Mesendoderm (in vitro differentiated cells): Measurements from ENCODE around the gene TBC1D8.
"Not testable (repeated sequence)": the region's sequence is repeated elsewhere in the genome, so short reads cannot be mapped to it uniquely, and the experiment has no call there.

Experiments used
- DNase-seq: peaks from one replicate; pipeline ENCODE4 v3.0.0; 2013
- H2AK5ac ChIP-seq: 2 replicates; pipeline ENCODE4 v1.6.1; 2013; ENCODE audit warnings: low read length, inconsistent platforms
- H2BK120ac ChIP-seq: 2 replicates; pipeline ENCODE4 v1.6.1; 2013; ENCODE audit warnings: low read depth, mild to moderate bottlenecking, low read length, moderate library complexity, mixed read lengths
- H2BK15ac ChIP-seq: replicated peaks from 2 replicates; pipeline ENCODE4 v1.6.1; 2013; ENCODE audit warnings: low read depth, mild to moderate bottlenecking, moderate library complexity
- H2BK5ac ChIP-seq: 2 replicates; pipeline ENCODE4 v1.6.1; 2013; ENCODE audit warnings: low read length, inconsistent platforms
- H3K18ac ChIP-seq: 2 replicates; pipeline ENCODE4 v1.6.1; 2013; ENCODE audit warnings: mild to moderate bottlenecking, low read length, mixed read lengths
- H3K23ac ChIP-seq: one replicate; pipeline ENCODE4 v1.6.1; 2013; ENCODE audit warnings: low read length
- H3K27ac ChIP-seq: 2 replicates; pipeline ENCODE4 v1.5.1; 2013; ENCODE audit warnings: low read depth, mild to moderate bottlenecking, inconsistent platforms, low read length, moderate library complexity
- H3K27me3 ChIP-seq: 2 replicates; pipeline ENCODE4 v1.6.1; 2013; ENCODE audit warnings: low read length, control low read depth, mild to moderate bottlenecking, inconsistent platforms; ENCODE audit not compliant: insufficient read depth, poor library complexity
- H3K36me3 ChIP-seq: 2 replicates; pipeline ENCODE4 v1.6.1; 2013; ENCODE audit warnings: low read length, inconsistent platforms; ENCODE audit not compliant: control insufficient read depth, insufficient read depth
- H3K4ac ChIP-seq: one replicate; pipeline ENCODE4 v1.6.1; 2013; ENCODE audit warnings: low read depth, mild to moderate bottlenecking, low read length, moderate library complexity
- H3K4me1 ChIP-seq: 2 replicates; pipeline ENCODE4 v1.6.1; 2013; ENCODE audit warnings: low read depth, low read length, inconsistent platforms; ENCODE audit not compliant: control insufficient read depth
- H3K4me2 ChIP-seq: 2 replicates; pipeline ENCODE4 v1.6.1; 2013; ENCODE audit warnings: low read length
- H3K4me3 ChIP-seq: 2 replicates; pipeline ENCODE4 v1.5.1; 2013; ENCODE audit warnings: mild to moderate bottlenecking, low read length
- H3K56ac ChIP-seq: one replicate; pipeline ENCODE4 v1.6.1; 2013; ENCODE audit warnings: low read length
- H3K79me1 ChIP-seq: 2 replicates; pipeline ENCODE4 v1.6.1; 2013; ENCODE audit warnings: low read length, inconsistent platforms
- H3K79me2 ChIP-seq: 2 replicates; pipeline ENCODE4 v1.6.1; 2013; ENCODE audit warnings: mild to moderate bottlenecking, low read length; ENCODE audit not compliant: control insufficient read depth, insufficient read depth
- H3K9ac ChIP-seq: 2 replicates; pipeline ENCODE4 v1.6.1; 2013; ENCODE audit warnings: low read length, inconsistent platforms
- H4K5ac ChIP-seq: one replicate; pipeline ENCODE4 v1.6.1; 2013; ENCODE audit warnings: low read length
- H4K8ac ChIP-seq: one replicate; pipeline ENCODE4 v1.6.1; 2013; ENCODE audit warnings: low read depth, mild to moderate bottlenecking, control low read depth, low read length, moderate library complexity
- WGBS: extraction: QIAGEN DNeasy Blood & Tissue Kit; methylation state at CpG from one replicate; pipeline ENCODE4 v1.1.7; 2013; ENCODE audit warnings: low lambda C conversion rate, missing lambda C conversion rate; ENCODE audit not compliant: insufficient coverage; ENCODE audit errors: extremely low coverage; 5-methylcytosine and 5-hydroxymethylcytosine counted together

The TBC1D8 gene

DNA sequence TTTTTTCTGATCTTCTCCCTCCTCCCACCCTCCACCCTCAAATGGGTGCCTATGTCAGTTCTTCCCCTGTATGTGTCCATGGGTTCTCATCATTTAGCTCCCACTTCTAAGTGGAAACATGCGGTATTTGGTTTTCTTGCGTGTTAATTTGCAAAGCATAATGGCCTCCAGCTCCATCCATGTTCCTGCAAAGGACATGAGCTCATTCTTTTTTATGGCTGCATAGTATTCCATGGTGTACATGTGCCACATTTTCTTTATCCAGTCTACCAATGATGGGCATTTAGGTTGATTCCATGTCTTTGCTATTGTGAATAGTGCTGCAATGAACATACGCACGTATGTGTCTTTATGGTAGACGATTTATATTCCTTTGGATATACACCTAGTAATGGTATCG, 100.3 kb downstream of the TBC1D8 start:
- WGBS, result no CpG with 5 or more reads among the region's 6 CpGs
- H3K23ac ChIP-seq, H2BK120ac ChIP-seq, H3K79me2 ChIP-seq, H3K36me3 ChIP-seq, H2AK5ac ChIP-seq, H3K27ac ChIP-seq, H2BK5ac ChIP-seq, H3K4me2 ChIP-seq, H3K9ac ChIP-seq, H2BK15ac ChIP-seq, H3K56ac ChIP-seq, H3K27me3 ChIP-seq, DNase-seq, H3K4ac ChIP-seq, H4K5ac ChIP-seq, H3K4me1 ChIP-seq, H4K8ac ChIP-seq, H3K4me3 ChIP-seq, H3K18ac ChIP-seq, H3K79me1 ChIP-seq: not testable (repeated sequence)

DNA sequence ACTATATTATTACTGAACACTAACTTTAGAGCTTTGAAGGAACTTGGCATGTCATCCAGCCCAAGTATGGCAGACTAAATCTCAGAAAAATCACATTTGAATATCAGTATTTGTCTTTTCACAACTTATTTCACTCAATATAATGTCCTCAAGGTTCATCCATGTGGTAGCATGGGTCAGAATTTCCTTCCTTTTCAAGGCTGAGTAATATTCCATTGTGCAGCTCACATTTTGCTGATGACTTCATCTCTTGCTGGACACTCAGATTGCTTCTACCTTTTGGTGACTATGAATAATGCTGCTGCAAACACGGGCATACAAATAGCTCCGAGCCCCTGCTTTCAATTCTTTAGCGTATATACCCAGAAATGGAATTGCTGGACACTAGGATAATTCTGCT, 102.4 kb downstream of the TBC1D8 start:
- Histone ChIP-seq H3K4me3 (no peak overlapping the region), H2BK5ac (no peak overlapping the region), H3K23ac (no peak overlapping the region), H2AK5ac (no peak overlapping the region), H3K36me3 (no peaks in the 10 kb centered on the region), H3K27me3 (no peaks in the 10 kb centered on the region), H3K4me2 (no peak overlapping the region), H3K4ac (no peak overlapping the region), H3K27ac (no peak overlapping the region), H3K18ac (no peak overlapping the region), H3K79me2 (no peaks in the 10 kb centered on the region), H3K56ac (no peak overlapping the region), H2BK15ac (no peak overlapping the region), H3K9ac (no peak overlapping the region), H4K5ac (no peak overlapping the region), H4K8ac (no peak overlapping the region), H2BK120ac (no peak overlapping the region), H3K79me1 (no peaks in the 10 kb centered on the region), H3K4me1 (no peaks in the 10 kb centered on the region)
- WGBS, result no CpG with 5 or more reads among the region's 3 CpGs
- DNase-seq, result no peak

- Histone ChIP-seq H2BK15ac (no peak overlapping the region), H4K8ac (no peak overlapping the region), H3K79me2 (no peaks in the 10 kb centered on the region), H3K4ac (no peak overlapping the region), H3K27me3 (no peaks in the 10 kb centered on the region), H3K4me2 (no peak overlapping the region), H3K27ac (no peak overlapping the region), H2BK5ac (no peak overlapping the region), H2BK120ac (no peak overlapping the region), H3K4me1 (no peaks in the 10 kb centered on the region), H3K4me3 (no peak overlapping the region), H3K36me3 (no peaks in the 10 kb centered on the region), H4K5ac (no peak overlapping the region), H3K56ac (no peak overlapping the region), H3K18ac (no peak overlapping the region), H3K9ac (no peak overlapping the region), H2AK5ac (no peak overlapping the region), H3K23ac (no peak overlapping the region), H3K79me1 (no peaks in the 10 kb centered on the region)
- DNase-seq, result no peak
- WGBS, result no CpG with 5 or more reads among the region's 6 CpGs
These were observed 103.4 kb downstream of the TBC1D8 start for GRCh38 chr2:101047774-101048173.

GRCh38 chr2:101047075-101047766, 104.0 kb downstream of the TBC1D8 start:
- H3K18ac ChIP-seq, result no peak overlapping the region
- no peak overlapping the region for H3K4me3 ChIP-seq
- H3K23ac ChIP-seq, result no peak overlapping the region
- no peak overlapping the region for H3K4me2 ChIP-seq
- no peaks in the 10 kb centered on the region for H3K36me3 ChIP-seq
- no peak overlapping the region for H2BK5ac ChIP-seq
- no peak overlapping the region for H3K4ac ChIP-seq
- no peak overlapping the region for H4K8ac ChIP-seq
- H3K4me1 ChIP-seq, result no peaks in the 10 kb centered on the region
- DNase-seq, result no peak
- H3K56ac ChIP-seq, result no peak overlapping the region
- no peaks in the 10 kb centered on the region for H3K79me2 ChIP-seq
- no peaks in the 10 kb centered on the region for H3K79me1 ChIP-seq
- no peak overlapping the region for H3K9ac ChIP-seq
- no CpG with 5 or more reads among the region's 12 CpGs for WGBS
- H2BK120ac ChIP-seq, result no peak overlapping the region
- H2BK15ac ChIP-seq, result no peak overlapping the region
- no peak overlapping the region for H4K5ac ChIP-seq
- H3K27ac ChIP-seq, result no peak overlapping the region
- no peak overlapping the region for H2AK5ac ChIP-seq
- no peaks in the 10 kb centered on the region for H3K27me3 ChIP-seq

- no CpG with 5 or more reads among the region's 10 CpGs for WGBS
These were observed 105.9 kb downstream of the TBC1D8 start for GRCh38 chr2:101045330-101045729.

GRCh38 chr2:101041413-101041812, 109.8 kb downstream of the TBC1D8 start:
- DNase-seq, result no peak
- no peak overlapping the region for H3K23ac ChIP-seq
- WGBS, result no CpG with 5 or more reads among the region's 4 CpGs

More at GRCh38 chr2:101045330-101045729, 105.9 kb downstream of the TBC1D8 start:
- Histone ChIP-seq H3K36me3 (no peaks in the 10 kb centered on the region), H3K18ac (no peak overlapping the region), H3K27ac (no peak overlapping the region), H3K4me1 (no peaks in the 10 kb centered on the region), H2BK120ac (no peak overlapping the region), H4K5ac (no peak overlapping the region), H3K56ac (no peak overlapping the region), H3K4ac (no peak overlapping the region), H3K4me3 (no peak overlapping the region), H2BK15ac (no peak overlapping the region), H3K9ac (no peak overlapping the region), H3K23ac (no peak overlapping the region), H3K79me2 (no peaks in the 10 kb centered on the region), H2AK5ac (no peak overlapping the region), H3K79me1 (no peaks in the 10 kb centered on the region), H3K27me3 (no peaks in the 10 kb centered on the region), H4K8ac (no peak overlapping the region), H2BK5ac (no peak overlapping the region), H3K4me2 (no peak overlapping the region)
- DNase-seq, result no peak

More at GRCh38 chr2:101041413-101041812, 109.8 kb downstream of the TBC1D8 start:
- no peaks in the 10 kb centered on the region for H3K4me1 ChIP-seq
- no peak overlapping the region for H3K4me2 ChIP-seq
- H3K4ac ChIP-seq, result no peak overlapping the region
- H2BK15ac ChIP-seq, result no peak overlapping the region
- no peaks in the 10 kb centered on the region for H3K36me3 ChIP-seq
- no peak overlapping the region for H4K8ac ChIP-seq
- no peaks in the 10 kb centered on the region for H3K79me1 ChIP-seq
- H3K27me3 ChIP-seq, result no peaks in the 10 kb centered on the region
- no peak overlapping the region for H2BK5ac ChIP-seq
- no peak overlapping the region for H3K4me3 ChIP-seq
- H3K56ac ChIP-seq, result no peak overlapping the region
- no peak overlapping the region for H2BK120ac ChIP-seq
- no peaks in the 10 kb centered on the region for H3K79me2 ChIP-seq
- no peak overlapping the region for H3K18ac ChIP-seq
- H2AK5ac ChIP-seq, result no peak overlapping the region
- no peak overlapping the region for H4K5ac ChIP-seq
- no peak overlapping the region for H3K9ac ChIP-seq
- no peak overlapping the region for H3K27ac ChIP-seq
